ENCODE data around the gene IL17RA. TPM values are rescaled to one million over a fixed set of nuclear protein-coding genes. Genes with fewer than 3 reads are reported as not detected.

The IL17RA gene
- total RNA-seq, 1 experiment from 2014 or later: 14.6 TPM

DNA sequence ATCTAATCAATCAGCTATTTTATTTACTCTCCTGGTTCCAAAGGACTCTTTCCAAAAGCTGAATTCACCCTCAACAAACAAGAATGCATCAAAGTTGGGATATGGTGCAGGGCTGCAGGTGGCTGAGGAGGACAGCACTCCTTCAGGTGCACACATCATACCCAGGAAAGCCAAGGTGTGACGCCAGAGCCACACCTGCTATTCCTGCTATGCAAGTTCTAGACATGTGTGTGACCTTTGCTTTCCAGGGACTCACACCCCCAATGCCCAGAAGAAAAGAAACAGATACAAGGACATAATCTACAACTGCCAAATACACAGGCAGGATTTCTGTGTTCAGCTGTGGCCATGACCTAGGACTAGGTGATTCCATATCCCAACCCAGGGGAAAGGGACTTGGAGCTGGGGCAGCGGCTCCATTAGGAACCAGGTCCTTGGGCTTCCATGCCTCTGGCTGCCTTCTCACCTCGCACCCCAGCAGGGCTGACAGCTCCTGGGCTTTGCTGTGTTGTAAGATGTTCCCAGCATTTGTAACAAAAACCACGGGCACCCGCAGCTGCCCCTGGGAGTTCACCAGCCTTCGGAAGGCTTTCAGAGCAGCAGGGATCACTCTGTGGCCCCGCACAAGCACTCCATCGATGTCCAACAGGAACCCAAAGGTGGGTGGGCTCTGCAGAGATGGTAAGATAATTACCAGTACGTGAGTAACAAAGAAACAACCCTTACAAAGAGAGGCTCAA is 64.4 kb downstream of the IL17RA start:
- Histone ChIP-seq H3K4me1 (replicated peaks) (no peaks in the 10 kb centered on the region), H3K9me3 (replicated peaks) (no peaks in the 10 kb centered on the region), H3K4me3 (no peak overlapping the region), H3K27ac (no peak overlapping the region), H3K27me3 (replicated peaks) (no peaks in the 10 kb centered on the region), H3K36me3 (no peaks in the 10 kb centered on the region)
- DNase-seq (ENCODE audit: low read depth in 1 of 2, low spot score in 2 of 2): no peak

- no peak for DNase-seq (ENCODE audit: low read depth in 1 of 2, low spot score in 2 of 2)
- H3K27ac ChIP-seq: no peak overlapping the region
- no peak overlapping the region for H3K4me3 ChIP-seq
- H3K27me3 ChIP-seq (replicated peaks): no peaks in the 10 kb centered on the region
- H3K36me3 ChIP-seq: no peaks in the 10 kb centered on the region
- H3K9me3 ChIP-seq (replicated peaks): no peaks in the 10 kb centered on the region
- H3K4me1 ChIP-seq (replicated peaks): no peaks in the 10 kb centered on the region
Observed at GRCh38 chr22:17152340-17152739, 67.5 kb downstream of the IL17RA start.

GRCh38 chr22:17152971-17153370 is 68.2 kb downstream of the IL17RA start:
- H3K27me3 ChIP-seq (replicated peaks): no peaks in the 10 kb centered on the region
- H3K4me3 ChIP-seq: no peak overlapping the region
- no peaks in the 10 kb centered on the region for H3K36me3 ChIP-seq
- peaks cover 3% of the 10 kb centered on the region for H3K4me1 ChIP-seq (replicated peaks)
- H3K27ac ChIP-seq: no peak overlapping the region
- no peaks in the 10 kb centered on the region for H3K9me3 ChIP-seq (replicated peaks)
- DNase-seq (ENCODE audit: low read depth in 1 of 2, low spot score in 2 of 2): no peak

GRCh38 chr22:17155941-17156340 is 71.1 kb downstream of the IL17RA start:
- Histone ChIP-seq H3K9me3 (replicated peaks) (0 out of 2 replicates have a peak, but pooled peaks cover 8% of the 10 kb centered on the region), H3K4me3 (no peak overlapping the region), H3K36me3 (no peaks in the 10 kb centered on the region), H3K4me1 (replicated peaks) (peaks cover 19% of the 10 kb centered on the region), H3K27me3 (replicated peaks) (no peaks in the 10 kb centered on the region), H3K27ac (no peak overlapping the region)
- DNase-seq (ENCODE audit: low read depth in 1 of 2, low spot score in 2 of 2): no peak

- no peaks in the 10 kb centered on the region for H3K27me3 ChIP-seq (replicated peaks)
- H3K4me1 ChIP-seq (replicated peaks): peaks cover 19% of the 10 kb centered on the region
- no peak overlapping the region for H3K4me3 ChIP-seq
- no peak overlapping the region for H3K27ac ChIP-seq
- H3K36me3 ChIP-seq: no peaks in the 10 kb centered on the region
- DNase-seq (ENCODE audit: low read depth in 1 of 2, low spot score in 2 of 2): no peak
- 0 out of 2 replicates have a peak, but pooled peaks cover 8% of the 10 kb centered on the region for H3K9me3 ChIP-seq (replicated peaks)
Observed at GRCh38 chr22:17157714-17158113, 72.9 kb downstream of the IL17RA start.

- DNase-seq (ENCODE audit: low read depth in 1 of 2, low spot score in 2 of 2): no peak
- 0 out of 2 replicates have a peak overlapping the region, but pooled peaks have one; percentile 2 for H3K27ac ChIP-seq
- 0 out of 2 replicates have a peak, but pooled peaks cover 8% of the 10 kb centered on the region for H3K9me3 ChIP-seq (replicated peaks)
- H3K36me3 ChIP-seq: no peaks in the 10 kb centered on the region
- peaks cover 19% of the 10 kb centered on the region for H3K4me1 ChIP-seq (replicated peaks)
- peak overlapping the region; percentile 65 for H3K4me3 ChIP-seq
- H3K27me3 ChIP-seq (replicated peaks): no peaks in the 10 kb centered on the region
Observed at GRCh38 chr22:17158176-17158567, 73.4 kb downstream of the IL17RA start.

GRCh38 chr22:17158568-17159503 is 74.0 kb downstream of the IL17RA start, which contains the start of gene HDHD5:
HDHD5 (minus strand) TSS chr22:17159277; CDS start chr22:17159251, 26 bp downstream.
- Histone ChIP-seq H3K27ac (peak within 1 kb of the TSS; percentile 24; the same call in 1 of the 2 replicates), H3K4me3 (peak within 1 kb of the TSS; percentile 65), H3K9me3 (replicated peaks) (0 out of 2 replicates have a peak, but pooled peaks cover 8% of the 10 kb centered on the region), H3K36me3 (no peaks in the 10 kb centered on the region), H3K4me1 (replicated peaks) (peaks cover 19% of the 10 kb centered on the region), H3K27me3 (replicated peaks) (no peaks in the 10 kb centered on the region)
- peak; percentile 81 to 87 for DNase-seq (ENCODE audit: low read depth in 1 of 2, low spot score in 2 of 2)

DNA sequence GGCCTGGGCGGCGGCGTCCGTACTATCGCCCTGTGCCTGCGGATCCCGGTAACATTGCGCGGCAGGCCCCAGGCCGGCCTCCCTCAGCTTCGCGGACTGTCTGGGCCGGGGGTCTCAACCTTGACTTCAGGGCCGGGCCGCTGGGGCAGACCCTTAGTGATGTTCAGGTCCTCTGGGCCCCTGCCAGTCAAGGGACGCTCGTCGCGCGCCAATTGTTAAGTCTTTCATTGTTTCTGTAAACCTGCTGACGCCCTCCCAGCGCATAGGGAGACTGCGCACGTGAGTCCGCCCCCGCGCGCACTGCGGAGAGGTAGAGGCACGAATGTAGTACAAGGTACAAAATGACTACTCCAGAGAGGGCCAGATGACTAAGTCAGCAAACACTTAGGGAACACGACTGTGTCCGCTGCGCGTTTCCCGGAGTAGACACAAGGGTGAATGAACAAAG is 74.7 kb downstream of the IL17RA start:
- Histone ChIP-seq H3K27me3 (replicated peaks) (no peaks in the 10 kb centered on the region), H3K36me3 (no peaks in the 10 kb centered on the region), H3K4me1 (replicated peaks) (peaks cover 19% of the 10 kb centered on the region), H3K4me3 (peak overlapping the region; percentile 65), H3K9me3 (replicated peaks) (0 out of 2 replicates have a peak, but pooled peaks cover 8% of the 10 kb centered on the region), H3K27ac (peak overlapping the region; percentile 24; the same call in 1 of the 2 replicates)
- DNase-seq (ENCODE audit: low read depth in 1 of 2, low spot score in 2 of 2): no peak

DNA sequence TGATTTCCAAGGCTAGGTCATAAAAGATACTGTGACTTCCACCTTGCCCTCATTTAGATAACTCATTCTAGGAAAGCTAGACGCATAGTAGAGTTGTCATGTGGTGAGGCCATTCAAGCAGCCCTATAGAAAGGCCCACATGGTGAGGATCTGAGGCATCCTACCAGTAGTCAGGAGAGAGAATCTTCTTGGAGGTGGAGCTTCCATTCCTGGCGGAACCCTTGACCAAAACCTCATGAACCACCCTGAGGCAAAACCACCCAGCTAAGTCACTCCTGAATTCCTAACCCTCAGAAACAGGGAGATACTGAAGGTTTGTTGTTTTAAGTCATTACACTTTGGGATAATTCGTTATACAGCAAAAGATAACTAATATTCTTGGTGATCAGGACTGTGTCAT is 77.2 kb downstream of the IL17RA start:
- no peaks in the 10 kb centered on the region for H3K27me3 ChIP-seq (replicated peaks)
- peaks cover 19% of the 10 kb centered on the region for H3K4me1 ChIP-seq (replicated peaks)
- H3K36me3 ChIP-seq: no peaks in the 10 kb centered on the region
- 0 out of 2 replicates have a peak, but pooled peaks cover 8% of the 10 kb centered on the region for H3K9me3 ChIP-seq (replicated peaks)
- no peak for DNase-seq (ENCODE audit: low read depth in 1 of 2, low spot score in 2 of 2)
- H3K27ac ChIP-seq: no peak overlapping the region
- no peak overlapping the region for H3K4me3 ChIP-seq

DNA sequence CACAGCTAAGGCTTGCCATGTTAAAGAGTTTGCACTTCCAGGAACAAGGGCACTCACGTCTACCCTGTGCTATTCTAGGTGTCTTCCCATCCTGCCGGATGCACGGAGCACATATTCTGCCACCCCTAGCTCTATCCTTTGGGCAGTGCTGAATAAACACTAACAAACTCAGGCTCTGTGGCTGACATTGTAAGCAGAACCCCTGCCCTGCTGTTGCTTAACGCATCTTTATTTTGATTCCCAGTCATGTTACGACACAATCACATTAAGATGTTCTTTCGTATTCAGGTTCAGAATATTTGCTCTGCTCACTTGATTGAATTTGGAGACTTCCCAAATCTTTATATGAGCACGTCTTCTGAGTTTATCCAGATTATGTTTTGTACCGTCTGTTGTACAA is 77.9 kb downstream of the IL17RA start:
- Histone ChIP-seq H3K36me3 (no peaks in the 10 kb centered on the region), H3K4me3 (no peak overlapping the region)
- no peak for DNase-seq (ENCODE audit: low read depth in 1 of 2, low spot score in 2 of 2)

DNA sequence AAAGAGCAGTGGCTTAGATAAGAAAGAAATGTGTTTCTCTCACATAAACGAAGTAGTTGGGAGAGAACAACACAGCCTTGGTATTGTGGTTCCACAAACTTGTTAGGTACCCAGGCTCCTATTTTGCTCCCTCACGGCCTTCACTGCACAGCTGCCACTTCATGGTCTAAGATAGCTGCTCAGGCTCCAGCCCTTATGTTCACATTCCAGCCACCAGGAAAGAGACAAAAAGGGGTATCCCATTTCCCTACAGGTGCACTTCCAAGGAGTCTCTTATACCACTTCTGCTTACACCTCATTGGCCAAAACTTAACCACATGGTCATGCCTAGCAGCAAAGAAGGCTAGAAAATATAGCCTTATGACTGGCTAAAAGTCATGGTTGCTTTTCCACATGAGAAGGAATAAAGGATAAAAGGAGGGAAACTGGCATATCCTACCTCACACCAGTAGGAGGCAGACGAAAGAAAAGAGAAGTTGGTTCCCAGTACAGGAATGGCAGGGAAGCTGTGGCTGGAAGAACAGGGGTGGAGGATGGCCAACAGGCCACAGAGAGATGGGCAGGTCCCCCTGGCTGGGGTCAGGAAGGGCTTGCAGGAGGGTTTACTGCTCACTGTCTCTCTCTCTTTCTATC is 79.7 kb downstream of the IL17RA start:
- H3K27ac ChIP-seq: no peak overlapping the region
- DNase-seq (ENCODE audit: low read depth in 1 of 2, low spot score in 2 of 2): no peak
- H3K27me3 ChIP-seq (replicated peaks): no peaks in the 10 kb centered on the region
- H3K4me1 ChIP-seq (replicated peaks): peaks cover 3% of the 10 kb centered on the region
- no peaks in the 10 kb centered on the region for H3K36me3 ChIP-seq
- H3K9me3 ChIP-seq (replicated peaks): 0 out of 2 replicates have a peak, but pooled peaks cover 4% of the 10 kb centered on the region
- no peak overlapping the region for H3K4me3 ChIP-seq

More for the DNA sequence above, 77.9 kb downstream of the IL17RA start:
- Histone ChIP-seq H3K27ac (no peak overlapping the region), H3K9me3 (replicated peaks) (0 out of 2 replicates have a peak, but pooled peaks cover 8% of the 10 kb centered on the region), H3K27me3 (replicated peaks) (no peaks in the 10 kb centered on the region), H3K4me1 (replicated peaks) (peaks cover 19% of the 10 kb centered on the region)

Data from SJSA1 (cell line).